Stimulated activated CD4-positive, alpha-beta T cell treated with anti-CD3 and anti-CD28 coated beads, Interleukin-15, amount 100 ng/mL, for 24 hours (primary cell): ENCODE results near the gene RASSF3.
A peak's percentile ranks its signal among the peaks of the same experiment; 100 is the strongest.

Experiments used
- DNase-seq: peaks from one replicate; pipeline ENCODE4 v3.0.0-alpha.2; 2020

The RASSF3 gene

DNA sequence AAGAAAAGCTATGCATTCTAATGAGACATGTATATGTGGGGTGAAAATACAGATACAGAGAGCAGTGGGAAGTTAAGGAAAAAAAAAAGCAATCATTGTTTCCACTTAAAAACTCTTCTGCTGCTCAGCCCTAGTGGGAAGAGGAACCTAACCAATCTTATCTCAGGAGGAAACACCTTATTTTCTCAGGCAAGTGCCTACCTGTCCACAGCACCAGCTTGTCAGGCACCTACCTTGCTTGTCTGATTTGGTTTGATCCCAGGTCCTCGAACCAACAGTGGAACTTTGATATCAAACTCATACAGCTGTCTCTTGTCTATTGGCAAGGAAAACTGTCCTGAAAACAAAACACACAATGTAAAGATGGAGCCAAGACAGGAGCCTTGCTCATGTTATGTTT is 126.5 kb downstream of the RASSF3 start:
- no peak for DNase-seq

- peak; percentile 15 for DNase-seq
These were observed 127.2 kb downstream of the RASSF3 start for GRCh38 chr12:64737539-64737938.

- DNase-seq: no peak
These were observed 129.5 kb downstream of the RASSF3 start for GRCh38 chr12:64739778-64740177.

DNA sequence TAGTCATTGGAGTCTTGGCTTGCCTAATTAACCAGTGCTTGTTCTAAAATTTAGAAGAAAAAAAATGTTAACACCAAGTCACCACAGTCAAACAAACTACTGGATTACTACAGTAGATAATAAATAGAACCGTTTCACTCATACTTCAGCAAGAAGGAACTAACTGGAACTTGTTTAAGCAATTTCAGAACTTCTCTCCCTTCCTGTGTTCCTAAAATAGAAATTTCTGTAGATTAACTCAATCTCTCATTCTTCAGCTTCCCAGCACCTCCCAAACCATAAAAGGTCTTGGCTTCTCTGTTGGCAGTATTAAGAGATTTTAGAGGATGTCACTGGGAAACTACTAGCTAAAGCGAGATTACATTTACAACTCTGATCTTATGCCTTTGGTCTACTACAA is 130.4 kb downstream of the RASSF3 start:
- no peak for DNase-seq

GRCh38 chr12:64742416-64742815 is 132.1 kb downstream of the RASSF3 start:
- DNase-seq: no peak

DNA sequence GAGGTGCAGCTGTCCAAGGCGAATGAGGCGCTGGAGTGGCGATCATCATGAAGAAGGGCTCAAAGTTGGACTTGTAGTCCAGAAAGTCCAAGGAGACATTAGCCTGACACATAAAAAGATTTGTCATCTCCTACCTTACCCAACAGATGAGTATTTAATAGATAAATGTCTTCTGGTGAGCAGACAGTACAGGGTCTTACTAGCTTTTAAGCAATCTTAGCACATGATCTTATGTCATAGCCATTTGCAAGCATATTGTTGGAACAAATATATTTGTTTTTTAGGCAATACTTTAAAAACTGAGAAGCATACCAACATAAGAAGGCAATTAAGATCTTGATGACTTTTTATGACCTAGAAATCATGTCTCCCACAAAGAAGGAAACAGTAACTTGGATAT is 132.9 kb downstream of the RASSF3 start:
- DNase-seq: no peak

- no peak for DNase-seq
These were observed 134.3 kb downstream of the RASSF3 start for GRCh38 chr12:64744422-64745258.

GRCh38 chr12:64745259-64745807 is 135.0 kb downstream of the RASSF3 start:
- DNase-seq: no peak

DNA sequence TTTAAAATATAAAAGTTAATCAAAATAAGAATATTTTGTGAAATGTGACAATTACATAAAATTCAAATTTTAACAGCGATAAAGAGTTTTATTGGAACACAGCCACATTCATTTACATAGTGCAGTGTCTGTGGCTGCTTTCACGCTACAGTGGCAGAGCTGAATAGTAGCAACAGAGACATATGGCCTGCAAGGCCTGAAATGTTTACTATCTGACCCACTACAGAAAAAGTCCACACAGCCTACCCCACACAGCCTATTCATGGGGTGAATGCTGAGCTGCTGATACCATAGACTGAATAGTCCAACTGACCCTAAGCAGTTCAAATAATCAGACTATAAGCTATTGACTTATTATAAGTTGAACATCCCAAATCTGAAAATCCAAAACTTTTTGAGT is 135.7 kb downstream of the RASSF3 start:
- DNase-seq: no peak

- no peak for DNase-seq
These were observed 136.4 kb downstream of the RASSF3 start for GRCh38 chr12:64746663-64747062.
